Endothelial cell of umbilical vein (primary cell): ENCODE measurements around the gene SLC25A21. TPM values are rescaled to one million over a fixed set of nuclear protein-coding genes. Genes with fewer than 3 reads are reported as not detected.
A peak's percentile ranks its signal among the peaks of the same experiment; 100 is the strongest.
"Not testable (repeated sequence)": the region's sequence is repeated elsewhere in the genome, so short reads cannot be mapped to it uniquely, and the experiment has no call there.

Experiments
- BruUV-seq: library from RNA; stranded (reverse); fragments of 400-500 nt; replicated peaks from 2 replicates; lab custom pipeline; 2021; lab: Mats Ljungman, UMichigan
- CTCF ChIA-PET: fragments of 300-600, 350-600 bp; sonication (Branson Sonifier 250); formaldehyde crosslinking; loops from one replicate; lab custom pipeline; 2021; ENCODE audit warnings: antibody characterized with exemption, inconsistent platforms; lab: Charles Lee
- POLR2A ChIA-PET: fragments of 300-600, 350-600 bp; sonication (Branson Sonifier 250); formaldehyde crosslinking; loops from one replicate; lab custom pipeline; 2021; ENCODE audit warnings: antibody characterized with exemption, inconsistent platforms; lab: Charles Lee
- DNase-seq: peaks from one replicate; pipeline ENCODE4 v3.0.0-alpha.2; 2011; ENCODE audit warnings: low read depth, low spot score
- FAIRE-seq: peaks from 2 replicates; lab custom pipeline; 2011; peaks lifted over from hg19 to GRCh38; lab: Jason Lieb, UNC
- H2AFZ ChIP-seq: 2 replicates; pipeline ENCODE4 v1.6.0; 2012; ENCODE audit warnings: low read depth, low read length, control low read depth, inconsistent platforms
- H3K27ac ChIP-seq: 2 replicates; pipeline ENCODE4 v1.5.1; 2011; ENCODE audit warnings: low read depth, mild to moderate bottlenecking, control low read depth, low read length, moderate library complexity; ENCODE audit not compliant: insufficient read depth
- H3K27me3 ChIP-seq, 2 experiments: 2 replicates each; pipeline versions ENCODE4 v1.6.0 to v1.6.1; 2011; ENCODE audit warnings: low read length in 2 of 2, mixed read lengths in 1 of 2; ENCODE audit not compliant: control insufficient read depth in 2 of 2, insufficient read depth in 2 of 2
- H3K36me3 ChIP-seq, 2 experiments: 2 replicates in 1 of 2; 3 replicates in 1 of 2; pipeline ENCODE4 v1.5.1; 2011; ENCODE audit warnings: low read length in 2 of 2, mild to moderate bottlenecking in 1 of 2, moderate library complexity in 1 of 2; ENCODE audit not compliant: control insufficient read depth in 2 of 2, insufficient read depth in 2 of 2; ENCODE audit errors: extremely low read depth in 1 of 2
- H3K4me1 ChIP-seq: 3 replicates; pipeline ENCODE4 v1.5.1; 2011; ENCODE audit warnings: mild to moderate bottlenecking, low read length; ENCODE audit not compliant: control insufficient read depth, insufficient read depth; ENCODE audit errors: extremely low read depth
- H3K4me2 ChIP-seq: 2 replicates; pipeline ENCODE4 v1.6.1; 2011; ENCODE audit warnings: low read length, control low read depth, mixed read lengths; ENCODE audit not compliant: insufficient read depth
- H3K4me3 ChIP-seq, 3 experiments: fragments of 200-600 bp in 1 of 3; sonication (generic), shearing (Covaris generic) in 1 of 3; replicated peaks in 1 of 3; 2 replicates each; pipeline ENCODE4 v1.5.1; 2011 to 2016; ENCODE audit warnings: control low read depth in 3 of 3, low read length in 3 of 3, mild to moderate bottlenecking in 2 of 3, inconsistent platforms in 1 of 3, low read depth in 1 of 3, moderate library complexity in 1 of 3; ENCODE audit not compliant: insufficient read depth in 1 of 3
- H3K79me2 ChIP-seq: 2 replicates; pipeline ENCODE4 v1.6.0; 2012; ENCODE audit warnings: low read length, inconsistent platforms; ENCODE audit not compliant: control insufficient read depth, insufficient read depth
- H3K9ac ChIP-seq: replicated peaks from 2 replicates; pipeline ENCODE3; 2011; ENCODE audit warnings: low read length, control low read depth; ENCODE audit not compliant: insufficient read depth; ENCODE audit errors: extremely low read depth
- H3K9me1 ChIP-seq: replicated peaks from 3 replicates; pipeline ENCODE4 v1.6.0; 2011; ENCODE audit warnings: mild to moderate bottlenecking, low read length; ENCODE audit not compliant: control insufficient read depth, insufficient read depth; ENCODE audit errors: extremely low read depth
- H3K9me3 ChIP-seq: replicated peaks from 2 replicates; pipeline ENCODE4 v1.5.1; 2012; ENCODE audit warnings: low read length, inconsistent platforms; ENCODE audit not compliant: control insufficient read depth, insufficient read depth
- H4K20me1 ChIP-seq: replicated peaks from 2 replicates; pipeline ENCODE3; 2011; ENCODE audit warnings: mild to moderate bottlenecking, low read length; ENCODE audit not compliant: control insufficient read depth, insufficient read depth; ENCODE audit errors: extremely low read depth
- CTCF ChIP-seq, 2 donors: IDR thresholded peaks; 1 replicate in 1 of 2; 2 replicates in 1 of 2; pipeline ENCODE4 v1.5.1; 2011; ENCODE audit warnings: low read length in 2 of 2, mild to moderate bottlenecking in 2 of 2, moderate library complexity in 2 of 2, control low read depth in 1 of 2, inconsistent platforms in 1 of 2, low read depth in 1 of 2; ENCODE audit not compliant: insufficient read depth in 1 of 2; ENCODE audit errors: extremely low read depth in 1 of 2
- FOS ChIP-seq: IDR thresholded peaks from 2 replicates; pipeline ENCODE4 v1.6.1; 2011; ENCODE audit warnings: mild to moderate bottlenecking, low read length, moderate library complexity, borderline replicate concordance; ENCODE audit not compliant: insufficient read depth
- JUN ChIP-seq: IDR thresholded peaks from 2 replicates; pipeline ENCODE4 v1.6.1; 2011; ENCODE audit warnings: borderline replicate concordance, low read depth; ENCODE audit not compliant: insufficient read length, insufficient read depth
- MAX ChIP-seq: IDR thresholded peaks from 2 replicates; pipeline ENCODE4 v1.6.1; 2011; ENCODE audit not compliant: insufficient read depth, insufficient read length
- dilution Hi-C: fragments of 300-500 bp; cut with MboI; formaldehyde crosslinking; loops from one replicate; pipeline ENCODE4 v1.15.0; 2019; ENCODE audit warnings: low sequenced_read_pairs; ENCODE audit not compliant: extremely low pct_ligation_motif_present
- intact Hi-C: fragments of 100-400 bp; cut with micrococcal nuclease; formaldehyde crosslinking; loops from one replicate; pipeline ENCODE4 v1.10.0; 2022
- polyA plus RNA-seq, 4 experiments: library from polyadenylated mRNA; depleted of rRNA in 3 of 4; stranded (reverse) in 3 of 4; unstranded in 1 of 4; fragments of >200 nt; gene quantifications; 2 replicates each; pipeline versions ENCODE4 v1.2.1 to v1.2.3, GENCODE V29; 2011 to 2012; ENCODE audit warnings: missing spikeins in 1 of 4
- total RNA-seq: library from RNA; stranded (reverse); gene quantifications from 2 replicates; pipeline ENCODE4 v1.2.3, GENCODE V29; 2021

SLC25A21 gene
- total and polyA plus RNA-seq, 2 donors (not counting 3 experiments of a cell fraction or from before 2014, with no cell fraction given), result 0.98 to 1.4 TPM

GRCh38 chr14:36981832-36982529 is 190.4 kb downstream of the SLC25A21 start:
- BruUV-seq, result no TSS peak
- TF ChIP-seq MAX (no peak), CTCF (IDR thresholded peaks at IDR 0.05; ENCODE audit: extremely low read depth in 1 of 2, insufficient read depth in 1 of 2, low read depth in 1 of 2, low read length in 2 of 2) (no peak), JUN (peak; percentile 83), FOS (peak; percentile 87)
- Histone ChIP-seq H3K4me2 (peak overlapping the region; percentile 55), H3K36me3 (no peaks in the 10 kb centered on the region), H3K9me3 (no peaks in the 10 kb centered on the region), H3K9me1 (no peaks in the 10 kb centered on the region), H3K4me1 (peaks cover 7% of the 10 kb centered on the region), H3K79me2 (no peaks in the 10 kb centered on the region), H3K27ac (peak overlapping the region; percentile 55), H2AFZ (no peak overlapping the region), H3K9ac (no peak overlapping the region), H3K27me3 (no peaks in the 10 kb centered on the region), H4K20me1 (no peaks in the 10 kb centered on the region), H3K4me3 (no peak overlapping the region)
- peak; percentile 75 for FAIRE-seq
- DNase-seq, result peak; percentile 73
- POLR2A ChIA-PET, result no interaction called here
- intact Hi-C loops (loop anchor here (1.0 to 5.0 kb wide), 2 partner anchors 55 to 135 kb away; no protein-coding TSS in a partner anchor), dilution Hi-C loops (no loop called here)
- CTCF ChIA-PET, result no interaction called here

- CTCF ChIA-PET, H2AFZ ChIP-seq, DNase-seq, H3K27me3 ChIP-seq, H3K9me3 ChIP-seq, FAIRE-seq, H3K4me2 ChIP-seq, POLR2A ChIA-PET, H3K27ac ChIP-seq, dilution Hi-C loops, H3K4me3 ChIP-seq, H3K4me1 ChIP-seq, H3K9ac ChIP-seq, H3K79me2 ChIP-seq, BruUV-seq, H4K20me1 ChIP-seq, H3K9me1 ChIP-seq, H3K36me3 ChIP-seq: not testable (repeated sequence)
- intact Hi-C loops, result loop anchor here (5.0 kb wide), 1 partner anchor 57 kb away; no protein-coding TSS in a partner anchor
Measured at GRCh38 chr14:36980413-36980812, 192.0 kb downstream of the SLC25A21 start.
